HUES48 (cell line): Measurements from ENCODE around the gene DNAH9.
A peak's percentile ranks its signal among the peaks of the same experiment; 100 is the strongest.

ENCODE experiments used
- H3K27ac ChIP-seq: one replicate; pipeline ENCODE4 v1.7.0; 2013; ENCODE audit warnings: low read depth, low read length, inconsistent platforms
- H3K27me3 ChIP-seq: 2 replicates; pipeline ENCODE4 v1.6.1; 2013; ENCODE audit warnings: mild to moderate bottlenecking, low read length; ENCODE audit not compliant: control insufficient read depth, insufficient read depth
- H3K36me3 ChIP-seq: 2 replicates; pipeline ENCODE4 v1.6.1; 2013; ENCODE audit warnings: low read length; ENCODE audit not compliant: control insufficient read depth, insufficient read depth
- H3K4me1 ChIP-seq: 2 replicates; pipeline ENCODE4 v1.6.1; 2013; ENCODE audit warnings: mild to moderate bottlenecking, low read length; ENCODE audit not compliant: control insufficient read depth, insufficient read depth
- H3K4me3 ChIP-seq: 2 replicates; pipeline ENCODE4 v1.5.1; 2013; ENCODE audit warnings: mild to moderate bottlenecking, low read depth, low read length
- H3K9ac ChIP-seq: 2 replicates; pipeline ENCODE4 v1.6.1; 2013; ENCODE audit warnings: mild to moderate bottlenecking, low read depth, low read length, moderate library complexity
- H3K9me3 ChIP-seq: 2 replicates; pipeline ENCODE4 v1.6.1; 2013; ENCODE audit warnings: low read length; ENCODE audit not compliant: control insufficient read depth, insufficient read depth

DNAH9 gene

DNA sequence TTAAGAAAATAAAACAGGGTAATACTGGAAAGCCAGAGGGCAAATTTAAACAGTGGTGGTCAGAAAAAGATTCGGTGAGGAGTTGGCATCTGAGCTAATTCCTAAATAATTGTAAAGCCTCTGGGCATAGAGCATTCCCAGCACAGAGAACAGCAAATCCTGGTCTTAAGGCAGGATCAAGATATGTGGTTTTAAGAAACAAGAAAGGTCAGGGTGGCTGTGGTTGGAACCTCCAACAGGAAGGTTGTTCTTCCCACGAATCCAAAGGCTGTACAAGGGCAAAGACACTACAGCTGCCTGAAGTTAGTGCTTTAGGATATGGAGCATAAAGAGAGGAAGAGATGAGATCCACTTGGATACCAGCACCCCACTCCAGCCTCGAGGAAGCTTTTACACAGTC lies 284.4 kb downstream of the DNAH9 start:
- Histone ChIP-seq H3K4me1 (no peaks in the 10 kb centered on the region), H3K9ac (no peak overlapping the region), H3K9me3 (no peaks in the 10 kb centered on the region), H3K4me3 (no peak overlapping the region), H3K27ac (no peak overlapping the region), H3K36me3 (no peaks in the 10 kb centered on the region), H3K27me3 (no peaks in the 10 kb centered on the region)

DNA sequence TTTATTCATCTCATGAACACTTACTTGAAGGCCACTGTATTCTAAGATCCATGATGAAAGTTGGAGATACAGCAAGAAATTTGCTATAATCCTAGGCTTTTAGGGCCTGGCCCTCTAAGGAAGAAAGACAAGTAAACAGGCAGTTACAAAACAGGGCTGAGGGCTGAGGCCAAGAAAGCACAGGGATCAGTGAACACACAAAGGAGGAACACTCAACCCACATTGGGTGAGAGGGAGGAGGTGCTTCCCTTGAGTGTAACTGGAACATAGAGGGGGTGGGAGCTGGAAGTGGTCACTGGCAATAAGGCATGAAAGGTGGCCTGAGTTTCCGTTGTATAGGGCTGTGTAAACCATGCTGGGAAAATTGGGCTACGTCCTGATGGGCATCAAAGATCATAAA lies 286.8 kb downstream of the DNAH9 start:
- Histone ChIP-seq H3K27me3 (no peaks in the 10 kb centered on the region), H3K4me1 (no peaks in the 10 kb centered on the region), H3K9ac (no peak overlapping the region), H3K27ac (no peak overlapping the region), H3K36me3 (no peaks in the 10 kb centered on the region), H3K4me3 (no peak overlapping the region), H3K9me3 (no peaks in the 10 kb centered on the region)

- Histone ChIP-seq H3K9ac (no peak overlapping the region), H3K27me3 (no peaks in the 10 kb centered on the region), H3K27ac (no peak overlapping the region), H3K36me3 (no peaks in the 10 kb centered on the region), H3K4me1 (no peaks in the 10 kb centered on the region), H3K9me3 (no peaks in the 10 kb centered on the region), H3K4me3 (no peak overlapping the region)
Observed at GRCh38 chr17:11889266-11889665, 291.0 kb downstream of the DNAH9 start.

DNA sequence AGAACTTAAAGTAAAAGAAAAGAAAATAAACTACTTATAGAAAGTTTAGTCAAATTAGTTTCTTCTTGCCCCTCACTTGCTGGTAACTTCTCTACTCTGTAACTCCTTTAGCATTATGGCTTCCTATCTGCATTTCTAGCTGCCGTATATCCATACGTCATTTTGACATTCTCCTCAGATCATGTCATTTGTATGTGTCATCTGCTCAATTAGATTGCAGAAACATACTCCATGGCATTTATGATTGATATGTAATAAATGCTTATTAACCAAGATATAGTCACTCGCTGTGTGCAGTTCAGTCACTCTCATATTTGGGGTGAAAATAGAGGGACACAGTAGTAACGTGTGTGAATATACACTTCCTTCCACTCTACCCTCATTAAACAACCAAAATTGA lies 295.6 kb downstream of the DNAH9 start:
- Histone ChIP-seq H3K9me3 (no peaks in the 10 kb centered on the region), H3K36me3 (no peaks in the 10 kb centered on the region), H3K4me1 (no peaks in the 10 kb centered on the region), H3K9ac (no peak overlapping the region), H3K27me3 (no peaks in the 10 kb centered on the region), H3K4me3 (no peak overlapping the region), H3K27ac (no peak overlapping the region)

- peaks cover 8% of the 10 kb centered on the region for H3K4me1 ChIP-seq
- H3K9ac ChIP-seq, result no peak overlapping the region
- H3K9me3 ChIP-seq, result no peaks in the 10 kb centered on the region
- H3K4me3 ChIP-seq, result no peak overlapping the region
- H3K27ac ChIP-seq, result no peak overlapping the region
- no peaks in the 10 kb centered on the region for H3K36me3 ChIP-seq
- no peaks in the 10 kb centered on the region for H3K27me3 ChIP-seq
Observed at GRCh38 chr17:11896199-11896598, 297.9 kb downstream of the DNAH9 start.

GRCh38 chr17:11898526-11899235 lies 300.4 kb downstream of the DNAH9 start:
- H3K27me3 ChIP-seq, result no peaks in the 10 kb centered on the region
- no peak overlapping the region for H3K4me3 ChIP-seq
- H3K36me3 ChIP-seq, result no peaks in the 10 kb centered on the region
- H3K9ac ChIP-seq, result no peak overlapping the region
- no peaks in the 10 kb centered on the region for H3K9me3 ChIP-seq
- peaks cover 8% of the 10 kb centered on the region for H3K4me1 ChIP-seq
- no peak overlapping the region for H3K27ac ChIP-seq

DNA sequence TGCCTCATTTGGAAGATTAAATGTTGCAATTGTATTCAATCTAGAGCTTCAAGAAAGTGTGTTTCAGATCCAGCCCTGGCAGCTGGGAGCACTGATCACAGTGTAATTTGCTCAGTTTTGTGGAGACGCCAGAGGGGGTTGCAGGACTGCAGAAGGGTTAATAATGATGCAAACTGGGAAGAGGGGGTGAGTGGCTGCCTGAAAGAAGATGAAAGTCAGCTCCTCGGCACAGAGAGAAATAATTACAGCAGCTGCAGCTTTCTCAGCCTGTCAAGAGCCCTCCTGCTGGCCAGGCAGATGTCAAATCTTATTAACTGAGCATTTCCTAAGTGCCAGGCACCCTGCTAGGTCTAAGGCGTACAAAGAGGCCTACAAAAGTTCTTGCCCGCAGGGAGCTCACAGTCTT lies 301.3 kb downstream of the DNAH9 start:
- no peak overlapping the region for H3K9ac ChIP-seq
- H3K36me3 ChIP-seq, result no peaks in the 10 kb centered on the region
- H3K9me3 ChIP-seq, result no peaks in the 10 kb centered on the region
- no peaks in the 10 kb centered on the region for H3K27me3 ChIP-seq
- peaks cover 8% of the 10 kb centered on the region for H3K4me1 ChIP-seq
- peak overlapping the region; percentile 12 for H3K27ac ChIP-seq
- no peak overlapping the region for H3K4me3 ChIP-seq

DNA sequence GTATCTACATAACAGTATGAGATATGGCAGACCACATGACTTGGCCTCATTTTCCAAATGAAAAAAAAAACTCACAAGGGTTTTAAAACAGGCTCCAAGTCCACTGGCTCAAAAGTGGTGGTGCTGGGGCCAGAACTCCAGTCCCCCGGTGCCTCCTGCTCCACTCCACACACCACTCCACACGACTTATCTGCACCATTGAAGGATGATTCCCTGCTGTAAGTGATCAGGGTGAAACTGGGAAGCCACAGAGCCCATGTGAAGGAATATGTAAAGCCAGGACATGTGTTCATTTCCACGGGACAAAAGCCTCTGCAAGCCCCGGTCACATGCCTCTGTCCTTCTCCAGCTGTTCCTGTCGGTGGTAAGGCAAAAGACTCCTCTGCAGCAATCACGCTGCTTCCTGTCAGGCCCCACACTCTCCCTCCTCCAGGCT lies 301.8 kb downstream of the DNAH9 start:
- H3K9ac ChIP-seq, result no peak overlapping the region
- H3K27ac ChIP-seq, result peak overlapping the region; percentile 66
- no peak overlapping the region for H3K4me3 ChIP-seq
- no peaks in the 10 kb centered on the region for H3K27me3 ChIP-seq
- H3K4me1 ChIP-seq, result peaks cover 8% of the 10 kb centered on the region
- no peaks in the 10 kb centered on the region for H3K9me3 ChIP-seq
- no peaks in the 10 kb centered on the region for H3K36me3 ChIP-seq

DNA sequence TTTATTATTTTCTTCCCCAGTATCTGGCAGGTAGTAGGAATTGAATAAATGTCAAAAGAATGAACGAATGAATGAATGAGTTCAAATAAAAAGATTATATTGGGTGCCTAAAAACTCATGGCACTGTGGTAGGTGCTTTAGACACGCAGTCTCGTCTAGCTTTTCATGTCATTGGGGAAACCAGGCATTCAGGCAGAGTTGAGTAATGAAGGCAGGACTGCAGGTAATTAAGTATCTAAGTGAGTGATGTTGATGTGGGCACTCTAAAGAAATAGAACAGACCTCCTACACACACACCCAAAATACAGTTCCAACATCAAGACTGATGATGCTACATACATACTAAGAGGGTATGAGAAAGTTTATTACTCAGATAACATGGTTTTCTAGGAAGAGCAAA lies 302.4 kb downstream of the DNAH9 start:
- Histone ChIP-seq H3K27me3 (no peaks in the 10 kb centered on the region), H3K9ac (no peak overlapping the region), H3K9me3 (no peaks in the 10 kb centered on the region), H3K36me3 (no peaks in the 10 kb centered on the region), H3K27ac (no peak overlapping the region), H3K4me3 (no peak overlapping the region), H3K4me1 (peaks cover 8% of the 10 kb centered on the region)

GRCh38 chr17:11901931-11902330 lies 303.7 kb downstream of the DNAH9 start:
- no peak overlapping the region for H3K9ac ChIP-seq
- no peaks in the 10 kb centered on the region for H3K27me3 ChIP-seq
- no peaks in the 10 kb centered on the region for H3K9me3 ChIP-seq
- H3K4me1 ChIP-seq, result peaks cover 8% of the 10 kb centered on the region
- no peak overlapping the region for H3K4me3 ChIP-seq
- no peaks in the 10 kb centered on the region for H3K36me3 ChIP-seq
- no peak overlapping the region for H3K27ac ChIP-seq

GRCh38 chr17:11908711-11909146 lies 310.5 kb downstream of the DNAH9 start:
- Histone ChIP-seq H3K27me3 (no peaks in the 10 kb centered on the region), H3K4me1 (no peaks in the 10 kb centered on the region), H3K27ac (no peak overlapping the region), H3K9ac (no peak overlapping the region), H3K4me3 (no peak overlapping the region), H3K9me3 (no peaks in the 10 kb centered on the region), H3K36me3 (no peaks in the 10 kb centered on the region)
